Motor neuron (in vitro differentiated cells): Measurements from ENCODE around the gene REN. TPM values are rescaled to one million over a fixed set of nuclear protein-coding genes. Genes with fewer than 3 reads are reported as not detected.
A peak's percentile ranks its signal among the peaks of the same experiment; 100 is the strongest.

Experiments used
- ATAC-seq, 8 experiments: fragments of 200-7000 bp; cut with Tn5 transposase; replicated peaks in 6 of 8; 2 replicates each; pipeline ENCODE4 v1.8.0; 2021; ENCODE audit warnings: mild to moderate bottlenecking in 8 of 8, moderate library complexity in 8 of 8
- H3K27ac ChIP-seq, 2 donors: fragments of 250-450 bp; sonication (Bioruptor Pico); 2 replicates each; pipeline ENCODE4 v1.9.0; 2021; ENCODE audit warnings: antibody characterized with exemption in 2 of 2, mild to moderate bottlenecking in 2 of 2, moderate library complexity in 1 of 2
- H3K4me1 ChIP-seq, 2 donors: fragments of 250-450 bp; sonication (Bioruptor Pico); replicated peaks in 1 of 2; 2 replicates each; pipeline ENCODE4 v1.6.1; 2021; ENCODE audit warnings: antibody characterized with exemption in 2 of 2, mild to moderate bottlenecking in 2 of 2, moderate library complexity in 1 of 2
- H3K4me3 ChIP-seq, 5 donors: fragments of 250-450 bp; sonication (Bioruptor Pico); 2 replicates each; pipeline ENCODE4 v1.9.0; 2021; ENCODE audit warnings: antibody characterized with exemption in 5 of 5, mild to moderate bottlenecking in 5 of 5, moderate library complexity in 4 of 5
- WGBS, 10 experiments: fragments of 450-650 bp; shearing (Covaris generic); methylation state at CpG; one replicate each; pipeline ENCODE4 v1.0.0; 2022; 5-methylcytosine and 5-hydroxymethylcytosine counted together
- in situ Hi-C, 9 experiments: fragments of 400-800 bp; cut with MboI; loops; one replicate each; pipeline ENCODE4 v1.15.0; 2021; ENCODE audit warnings: low sequenced_read_pairs in 9 of 9, low pct_unique_long_range_greater_than_20kb in 2 of 9; ENCODE audit not compliant: unreplicated experiment in 9 of 9
- total RNA-seq, 8 experiments: library from RNA; unstranded; fragments of 300-600 nt; gene quantifications; 2 replicates each; pipeline versions ENCODE4 v1.2.3 to v1.2.4, GENCODE V29; 2022

REN gene
- total RNA-seq, 8 experiments from 2014 or later: 0.25 to 0.75 (median 0.33) TPM; not detected in 5

GRCh38 chr1:204150702-204151551 is 15.2 kb downstream of the REN start:
- H3K27ac ChIP-seq: peak overlapping the region in 1 of 2 donors; percentile 59
- WGBS, 10 experiments: 0 to 83% (median 33%) methylated on average over 1 to 5 of the region's 33 CpGs; no CpG with 5 or more reads in 4 of the 10 experiments
- peak overlapping the region; percentile 46 to 65 (median 55) for H3K4me3 ChIP-seq
- ATAC-seq: peak; percentile 4 to 47 (median 15)
- in situ Hi-C loops: loop anchor here in 6 of 9 experiments (25.0 kb wide), 2 partner anchors 211 to 361 kb away; partner anchors contain the start of genes PLEKHA6 (in 6 of the 6) and MDM4 (in 1 of the 6)
- peaks cover 17 to 33% of the 10 kb centered on the region in 2 donors for H3K4me1 ChIP-seq

- in situ Hi-C loops: loop anchor here in 6 of 9 experiments (25.0 kb wide), 3 partner anchors 212 to 663 kb away; partner anchors contain the start of genes PLEKHA6 (in 6 of the 6), MDM4 (in 1 of the 6), OPTC (in 1 of the 6) and PRELP (in 1 of the 6)
- Histone ChIP-seq H3K27ac (no peak overlapping the region), H3K4me1 (peaks cover 17 to 33% of the 10 kb centered on the region in 2 donors), H3K4me3 (no peak overlapping the region)
- WGBS, 10 experiments: 0 to 100% (median 87%) methylated on average over 2 to 12 of the region's 16 CpGs; no CpG with 5 or more reads in 4 of the 10 experiments
- peak in 2 of 8 experiments; percentile 4 to 10 for ATAC-seq
Measured at GRCh38 chr1:204149635-204150565, 16.2 kb downstream of the REN start.

GRCh38 chr1:204149107-204149506 is 17.0 kb downstream of the REN start:
- in situ Hi-C loops: loop anchor here in 1 of 9 experiments (25.0 kb wide), 1 partner anchor 662 kb away; the partner anchor contains the start of genes OPTC and PRELP
- no peak for ATAC-seq
- Histone ChIP-seq H3K27ac (no peak overlapping the region), H3K4me1 (peaks cover 17 to 33% of the 10 kb centered on the region in 2 donors), H3K4me3 (no peak overlapping the region)
- WGBS, 10 experiments: 63 to 100% (median 91%) methylated on average over 1 to 2 of the region's 2 CpGs; no CpG with 5 or more reads in 6 of the 10 experiments

- no peak overlapping the region for H3K27ac ChIP-seq
Measured at GRCh38 chr1:204147406-204148383, 18.4 kb downstream of the REN start.

GRCh38 chr1:204146965-204147364 is 19.2 kb downstream of the REN start:
- ATAC-seq: no peak
- 40 to 71% (median 64%) methylated on average over 1 to 6 of the region's 7 CpGs; no CpG with 5 or more reads in 6 of the 10 experiments for WGBS, 10 experiments
- no peak overlapping the region for H3K4me3 ChIP-seq
- in situ Hi-C loops: loop anchor here in 1 of 9 experiments (25.0 kb wide), 1 partner anchor 660 kb away; the partner anchor contains the start of genes OPTC and PRELP
- peaks cover 10 to 26% of the 10 kb centered on the region in 2 donors for H3K4me1 ChIP-seq
- no peak overlapping the region for H3K27ac ChIP-seq

More at GRCh38 chr1:204147406-204148383, 18.4 kb downstream of the REN start:
- Histone ChIP-seq H3K4me3 (no peak overlapping the region), H3K4me1 (peaks cover 12 to 30% of the 10 kb centered on the region in 2 donors)
- 25 to 90% (median 56%) methylated on average over 1 to 10 of the region's 13 CpGs; no CpG with 5 or more reads in 4 of the 10 experiments for WGBS, 10 experiments
- no peak for ATAC-seq
- in situ Hi-C loops: loop anchor here in 1 of 9 experiments (25.0 kb wide), 1 partner anchor 660 kb away; the partner anchor contains the start of genes OPTC and PRELP

GRCh38 chr1:204146309-204146708 is 19.8 kb downstream of the REN start:
- 67 to 100% (median 91%) methylated on average over 1 to 6 of the region's 6 CpGs; no CpG with 5 or more reads in 3 of the 10 experiments for WGBS, 10 experiments
- Histone ChIP-seq H3K4me1 (peaks cover 10 to 26% of the 10 kb centered on the region in 2 donors), H3K27ac (no peak overlapping the region), H3K4me3 (no peak overlapping the region)
- no peak for ATAC-seq
- in situ Hi-C loops: loop anchor here in 1 of 9 experiments (25.0 kb wide), 1 partner anchor 659 kb away; the partner anchor contains the start of genes OPTC and PRELP

- 29 to 91% (median 60%) methylated on average over 1 to 4 of the region's 4 CpGs; no CpG with 5 or more reads in 1 of the 10 experiments for WGBS, 10 experiments
- in situ Hi-C loops: loop anchor here in 1 of 9 experiments (25.0 kb wide), 1 partner anchor 658 kb away; the partner anchor contains the start of genes OPTC and PRELP
- Histone ChIP-seq H3K27ac (no peak overlapping the region), H3K4me1 (peaks cover 3 to 18% of the 10 kb centered on the region in 2 donors), H3K4me3 (no peak overlapping the region)
- no peak for ATAC-seq
Measured at GRCh38 chr1:204145033-204145504, 21.1 kb downstream of the REN start.

GRCh38 chr1:204143276-204144041 is 22.7 kb downstream of the REN start:
- 0 to 100% (median 86%) methylated on average over 1 to 13 of the region's 14 CpGs; no CpG with 5 or more reads in 2 of the 10 experiments for WGBS, 10 experiments
- Histone ChIP-seq H3K4me3 (no peak overlapping the region), H3K4me1 (peaks cover 3 to 12% of the 10 kb centered on the region in 2 donors), H3K27ac (no peak overlapping the region)
- ATAC-seq: peak in 1 of 8 experiments; percentile 18
- in situ Hi-C loops: loop anchor here in 1 of 9 experiments (25.0 kb wide), 1 partner anchor 656 kb away; the partner anchor contains the start of genes OPTC and PRELP

- 78 to 100% (median 87%) methylated on average over 1 to 4 of the region's 5 CpGs; no CpG with 5 or more reads in 3 of the 10 experiments for WGBS, 10 experiments
- in situ Hi-C loops: loop anchor here in 1 of 9 experiments (25.0 kb wide), 1 partner anchor 655 kb away; the partner anchor contains the start of genes OPTC and PRELP
- peak in 1 of 8 experiments; percentile 27 for ATAC-seq
- Histone ChIP-seq H3K4me3 (no peak overlapping the region), H3K27ac (no peak overlapping the region), H3K4me1 (peaks cover 0 to under 1% of the 10 kb centered on the region in 2 donors)
Measured at GRCh38 chr1:204142032-204142974, 23.8 kb downstream of the REN start.
